HEK293 (cell line): ENCODE measurements around the gene SIPA1.

ENCODE experiments used
- CTCF ChIP-seq: fragments of 450-650 bp; formaldehyde crosslinking; IDR thresholded peaks from 2 replicates; pipeline ENCODE4 v1.5.1; 2016; ENCODE audit warnings: missing biosample characterization, missing genetic modification characterization
- REST ChIP-seq: fragments of 450-650 bp; formaldehyde crosslinking; IDR thresholded peaks from 2 replicates; pipeline ENCODE4 v1.5.1; 2016; ENCODE audit warnings: missing biosample characterization, missing genetic modification characterization
- TCF7L2 ChIP-seq: IDR thresholded peaks from 2 replicates; pipeline ENCODE4 v1.6.1; 2011; ENCODE audit warnings: low read depth, mild to moderate bottlenecking, inconsistent platforms, low read length, moderate library complexity, borderline replicate concordance
- ZBTB1 ChIP-seq: fragments of 450-650 bp; formaldehyde crosslinking; IDR thresholded peaks from 2 replicates; pipeline ENCODE4 v1.5.1; 2016; ENCODE audit warnings: missing biosample characterization, missing genetic modification characterization
- ZNF148 ChIP-seq: fragments of 450-650 bp; formaldehyde crosslinking; IDR thresholded peaks from 2 replicates; pipeline ENCODE4 v1.5.0; 2017; ENCODE audit warnings: missing biosample characterization, missing genetic modification characterization, borderline replicate concordance
- ZNF169 ChIP-seq: fragments of 450-650 bp; formaldehyde crosslinking; IDR thresholded peaks from 2 replicates; pipeline ENCODE4 v1.5.1; 2016; ENCODE audit warnings: missing biosample characterization, missing genetic modification characterization
- ZNF501 ChIP-seq: fragments of 450-650 bp; formaldehyde crosslinking; IDR thresholded peaks from 2 replicates; pipeline ENCODE4 v1.5.1; 2016; ENCODE audit warnings: missing biosample characterization, missing genetic modification characterization
- ZNF514 ChIP-seq: fragments of 450-650 bp; formaldehyde crosslinking; IDR thresholded peaks from 2 replicates; pipeline ENCODE4 v1.5.1; 2016; ENCODE audit warnings: missing biosample characterization, missing genetic modification characterization
- ZNF558 ChIP-seq: fragments of 450-650 bp; formaldehyde crosslinking; IDR thresholded peaks from 2 replicates; pipeline ENCODE4 v1.5.1; 2016; ENCODE audit warnings: missing biosample characterization, missing genetic modification characterization
- ZNF776 ChIP-seq: fragments of 450-650 bp; formaldehyde crosslinking; IDR thresholded peaks from 2 replicates; pipeline ENCODE4 v1.5.0; 2017; ENCODE audit warnings: missing biosample characterization, missing genetic modification characterization, borderline replicate concordance
- TF ChIP-seq, protein P1 (sequence below): sonication (generic); formaldehyde crosslinking; IDR thresholded peaks from 2 replicates; pipeline ENCODE4 v1.8.1; 2022; ENCODE audit warnings: mild to moderate bottlenecking, moderate library complexity, missing genetic modification reagents
- TF ChIP-seq, protein P2 (sequence below): fragments of 450-650 bp; formaldehyde crosslinking; IDR thresholded peaks from 2 replicates; pipeline ENCODE4 v1.5.1; 2016; ENCODE audit warnings: missing biosample characterization, missing genetic modification characterization

DNA sequence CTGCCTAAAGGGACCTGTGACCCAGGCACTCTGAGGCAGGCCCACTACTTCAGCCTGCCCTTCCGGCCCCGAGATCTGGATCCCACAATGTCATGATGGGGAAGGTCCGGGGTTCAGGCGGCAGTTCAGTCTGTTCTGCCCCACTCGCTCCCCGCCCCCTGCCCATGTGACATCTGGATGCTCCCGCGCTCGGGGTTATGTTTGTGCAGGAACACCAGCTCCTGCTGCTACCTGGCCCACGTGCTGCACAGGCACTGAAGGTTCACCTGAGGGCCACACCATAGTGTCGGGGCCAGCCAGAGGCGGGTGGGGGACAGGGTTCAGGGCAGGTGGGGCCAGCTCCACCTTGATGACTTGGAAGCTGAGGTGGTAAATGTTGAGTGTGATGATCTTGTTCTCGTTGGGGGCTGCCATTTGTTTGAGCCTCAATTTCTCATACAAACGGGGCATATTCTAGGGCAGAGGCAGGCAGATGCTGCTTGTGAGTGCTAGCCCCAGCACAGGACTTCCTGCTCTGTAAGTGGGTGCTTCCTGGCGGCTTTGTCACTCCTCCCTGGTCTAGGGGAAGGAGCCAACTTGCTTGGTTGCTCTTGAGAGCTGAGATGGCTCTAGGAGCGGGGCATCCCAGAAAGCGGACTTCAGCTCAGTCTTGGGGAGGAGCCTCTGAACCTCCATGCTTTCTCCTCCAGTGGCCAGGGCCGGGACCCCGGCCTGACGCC is 4.4 kb upstream of the SIPA1 start:
- no peak for TF ChIP-seq REST (tag by site-specific recombination)
- TF ChIP-seq CTCF, result no peak
- no peak for TF ChIP-seq ZNF501 (tag by site-specific recombination)
- TF ChIP-seq TCF7L2, result no peak
- no peak for TF ChIP-seq ZNF514 (tag by site-specific recombination)
- no peak for TF ChIP-seq ZNF558 (tag by site-specific recombination)
- no peak for TF ChIP-seq ZNF148 (tag by site-specific recombination)
- no peak for TF ChIP-seq ZBTB1 (tag by site-specific recombination)
- TF ChIP-seq, protein P1, sequence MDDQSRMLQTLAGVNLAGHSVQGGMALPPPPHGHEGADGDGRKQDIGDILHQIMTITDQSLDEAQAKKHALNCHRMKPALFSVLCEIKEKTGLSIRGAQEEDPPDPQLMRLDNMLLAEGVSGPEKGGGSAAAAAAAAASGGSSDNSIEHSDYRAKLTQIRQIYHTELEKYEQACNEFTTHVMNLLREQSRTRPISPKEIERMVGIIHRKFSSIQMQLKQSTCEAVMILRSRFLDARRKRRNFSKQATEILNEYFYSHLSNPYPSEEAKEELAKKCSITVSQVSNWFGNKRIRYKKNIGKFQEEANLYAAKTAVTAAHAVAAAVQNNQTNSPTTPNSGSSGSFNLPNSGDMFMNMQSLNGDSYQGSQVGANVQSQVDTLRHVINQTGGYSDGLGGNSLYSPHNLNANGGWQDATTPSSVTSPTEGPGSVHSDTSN (CRISPR knock-in tag), result no peak
- no peak for TF ChIP-seq ZNF776
- TF ChIP-seq, protein P2, sequence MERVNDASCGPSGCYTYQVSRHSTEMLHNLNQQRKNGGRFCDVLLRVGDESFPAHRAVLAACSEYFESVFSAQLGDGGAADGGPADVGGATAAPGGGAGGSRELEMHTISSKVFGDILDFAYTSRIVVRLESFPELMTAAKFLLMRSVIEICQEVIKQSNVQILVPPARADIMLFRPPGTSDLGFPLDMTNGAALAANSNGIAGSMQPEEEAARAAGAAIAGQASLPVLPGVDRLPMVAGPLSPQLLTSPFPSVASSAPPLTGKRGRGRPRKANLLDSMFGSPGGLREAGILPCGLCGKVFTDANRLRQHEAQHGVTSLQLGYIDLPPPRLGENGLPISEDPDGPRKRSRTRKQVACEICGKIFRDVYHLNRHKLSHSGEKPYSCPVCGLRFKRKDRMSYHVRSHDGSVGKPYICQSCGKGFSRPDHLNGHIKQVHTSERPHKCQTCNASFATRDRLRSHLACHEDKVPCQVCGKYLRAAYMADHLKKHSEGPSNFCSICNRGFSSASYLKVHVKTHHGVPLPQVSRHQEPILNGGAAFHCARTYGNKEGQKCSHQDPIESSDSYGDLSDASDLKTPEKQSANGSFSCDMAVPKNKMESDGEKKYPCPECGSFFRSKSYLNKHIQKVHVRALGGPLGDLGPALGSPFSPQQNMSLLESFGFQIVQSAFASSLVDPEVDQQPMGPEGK (tag by site-specific recombination), result no peak
- TF ChIP-seq ZNF169, result no peak
